ENCODE data around the gene PILRA. TPM values are rescaled to one million over a fixed set of nuclear protein-coding genes. Genes with fewer than 3 reads are reported as not detected.

PILRA gene
- total and polyA plus RNA-seq, 8 donors = 5.0 to 52.3 (median 6.4) TPM

GRCh38 chr7:100428967-100429636 lies 55.8 kb downstream of the PILRA start:
- intact Hi-C loops (cut with DNase I) = no loop called here
- TF ChIP-seq CTCF (IDR thresholded peaks at IDR 0.05) = peak in 1 of 2 donors; percentile 60
- Histone ChIP-seq H3K9me3 (no peaks in the 10 kb centered on the region), H3K4me1 (peaks cover 10 to 52% of the 10 kb centered on the region in 2 donors), H3K27me3 (no peaks in the 10 kb centered on the region), H3K27ac (peak overlapping the region; percentile 99 to 100), H3K4me3 (peak overlapping the region; percentile 93 to 99), H3K36me3 (peaks cover 0 to 27% of the 10 kb centered on the region in 2 donors)
- peak; percentile 81 for ATAC-seq
- peak; percentile 100 for DNase-seq

DNA sequence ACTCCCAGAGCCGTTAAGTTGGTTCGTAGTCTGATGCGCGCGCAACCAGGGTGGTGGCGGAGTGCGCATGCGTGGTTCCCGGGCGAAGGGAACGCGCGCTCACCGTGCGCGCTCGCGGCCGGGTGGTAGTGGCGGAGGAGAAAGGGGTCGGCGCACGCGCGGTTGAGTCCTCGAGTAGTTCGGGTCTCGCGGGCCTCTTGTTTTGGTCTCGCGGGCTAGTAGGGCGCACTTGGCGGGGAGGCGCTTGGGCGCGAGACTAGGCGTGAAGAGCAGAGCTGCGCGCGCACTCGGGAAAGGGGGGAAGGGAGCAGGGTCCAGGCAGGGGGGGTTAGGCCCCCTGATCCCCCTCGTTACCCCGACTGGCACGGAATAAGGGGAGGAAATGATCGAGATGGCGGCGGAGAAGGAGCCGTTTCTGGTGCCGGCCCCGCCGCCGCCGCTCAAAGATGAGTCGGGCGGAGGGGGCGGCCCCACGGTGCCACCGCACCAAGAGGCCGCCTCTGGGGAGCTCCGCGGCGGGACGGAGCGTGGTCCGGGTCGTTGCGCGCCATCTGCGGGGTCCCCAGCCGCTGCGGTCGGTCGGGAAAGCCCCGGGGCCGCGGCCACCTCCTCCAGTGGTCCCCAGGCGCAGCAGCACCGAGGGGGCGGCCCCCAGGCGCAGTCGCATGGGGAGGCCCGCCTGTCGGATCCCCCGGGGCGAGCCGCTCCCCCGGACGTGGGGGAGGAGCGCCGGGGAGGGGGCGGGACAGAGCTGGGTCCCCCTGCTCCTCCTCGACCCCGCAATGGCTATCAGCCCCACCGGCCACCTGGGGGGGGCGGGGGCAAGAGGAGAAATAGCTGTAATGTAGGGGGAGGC lies 56.6 kb downstream of the PILRA start, which contains the start of gene MEPCE:
Gene MEPCE (plus strand): TSS at position 195 of the 856 bp plus-strand sequence. CDS start 188 bp downstream, at position 383.
- H3K27ac ChIP-seq = peak within 1 kb of the TSS; percentile 99 to 100
- peaks cover 0 to 35% of the 10 kb centered on the region in 2 donors for H3K36me3 ChIP-seq
- no peaks in the 10 kb centered on the region for H3K9me3 ChIP-seq
- intact Hi-C loops (cut with DNase I) = no loop called here
- TF ChIP-seq CTCF (IDR thresholded peaks at IDR 0.05) = no peak
- peaks cover 14 to 60% of the 10 kb centered on the region in 2 donors for H3K4me1 ChIP-seq
- peak; percentile 95 to 99 (median 98) for DNase-seq
- no peaks in the 10 kb centered on the region for H3K27me3 ChIP-seq
- peak within 1 kb of the TSS; percentile 93 to 99 for H3K4me3 ChIP-seq
- peak; percentile 65 for ATAC-seq

- no peak for ATAC-seq
- Histone ChIP-seq H3K9me3 (no peaks in the 10 kb centered on the region), H3K27ac (peak overlapping the region; percentile 99 to 100), H3K4me1 (peaks cover 17 to 67% of the 10 kb centered on the region in 2 donors), H3K4me3 (peak overlapping the region; percentile 93 to 99), H3K27me3 (no peaks in the 10 kb centered on the region), H3K36me3 (peaks cover 0 to 37% of the 10 kb centered on the region in 2 donors)
- intact Hi-C loops (cut with DNase I) = no loop called here
- no peak for TF ChIP-seq CTCF (IDR thresholded peaks at IDR 0.05)
- peak in 3 of 4 donors; percentile 26 to 82 (median 28) for DNase-seq
Measured at GRCh38 chr7:100430493-100431285, 57.4 kb downstream of the PILRA start.

DNA sequence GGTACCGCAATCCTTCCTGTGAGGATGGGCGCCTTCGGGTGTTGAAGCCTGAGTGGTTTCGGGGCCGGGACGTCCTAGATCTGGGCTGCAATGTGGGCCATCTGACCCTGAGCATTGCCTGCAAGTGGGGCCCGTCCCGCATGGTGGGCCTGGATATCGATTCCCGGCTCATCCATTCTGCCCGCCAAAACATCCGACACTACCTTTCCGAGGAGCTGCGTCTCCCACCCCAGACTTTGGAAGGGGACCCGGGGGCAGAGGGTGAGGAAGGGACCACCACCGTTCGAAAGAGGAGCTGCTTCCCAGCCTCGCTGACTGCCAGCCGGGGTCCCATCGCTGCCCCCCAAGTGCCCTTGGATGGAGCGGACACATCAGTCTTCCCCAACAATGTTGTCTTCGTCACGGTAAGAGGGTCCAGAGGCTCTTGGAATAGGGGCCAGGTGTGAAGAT lies 58.0 kb downstream of the PILRA start:
- no peak for ATAC-seq
- intact Hi-C loops (cut with DNase I) = no loop called here
- TF ChIP-seq CTCF (IDR thresholded peaks at IDR 0.05) = no peak
- no peaks in the 10 kb centered on the region for H3K27me3 ChIP-seq
- DNase-seq = peak in 1 of 4 donors; percentile 74
- peaks cover 0 to 37% of the 10 kb centered on the region in 2 donors for H3K36me3 ChIP-seq
- peaks cover 17 to 67% of the 10 kb centered on the region in 2 donors for H3K4me1 ChIP-seq
- peak overlapping the region in 1 of 2 donors; percentile 93 for H3K4me3 ChIP-seq
- no peak overlapping the region for H3K27ac ChIP-seq
- H3K9me3 ChIP-seq = no peaks in the 10 kb centered on the region
